ENCODE measurements around the gene MACROD2.

DNA sequence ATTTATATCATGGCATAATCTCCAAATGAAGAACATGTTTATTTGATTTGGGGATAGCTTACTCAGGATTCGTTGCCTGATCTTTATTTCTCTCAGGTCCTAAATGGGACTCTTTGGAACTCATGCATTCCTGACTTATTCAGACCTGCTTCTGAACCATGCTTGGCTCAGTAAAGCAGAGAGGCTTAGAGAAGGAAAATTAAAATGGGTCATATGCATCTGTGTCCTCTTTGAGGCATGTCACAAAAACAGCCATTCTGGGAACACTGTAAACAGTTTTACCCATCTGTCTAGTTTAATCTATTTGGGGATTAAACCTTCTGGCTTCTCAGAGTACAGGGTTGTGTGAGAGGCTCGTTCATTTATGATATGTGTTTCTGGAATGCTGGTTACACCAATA is 1560.6 kb downstream of the MACROD2 start:
- TF ChIP-seq POLR2A (IDR thresholded peaks at IDR 0.05) (no peak), CTCF (IDR thresholded peaks at IDR 0.05) (no peak)
